HFF-Myc (cell line): ENCODE results near the gene CREB3.

ENCODE experiments used
- DNase-seq: peaks from one replicate; pipeline ENCODE4 v3.0.0-alpha.2; 2011; ENCODE audit warnings: low read depth; ENCODE audit errors: extremely low read depth
- H3K4me3 ChIP-seq: replicated peaks from 2 replicates; pipeline ENCODE4 v1.5.1; 2011; ENCODE audit warnings: low read depth, mild to moderate bottlenecking, control low read depth, low read length
- CTCF ChIP-seq: IDR thresholded peaks from 2 replicates; pipeline ENCODE4 v1.5.1; 2012; ENCODE audit warnings: mild to moderate bottlenecking, low read depth, low read length, control low read depth; ENCODE audit errors: missing control alignments

Gene CREB3

GRCh38 chr9:35716230-35716629 is 16.2 kb upstream of the CREB3 start:
- DNase-seq: no peak
- no peak overlapping the region for H3K4me3 ChIP-seq
- no peak for TF ChIP-seq CTCF

- DNase-seq: no peak
- no peak overlapping the region for H3K4me3 ChIP-seq
- TF ChIP-seq CTCF: no peak
These were observed 15.2 kb upstream of the CREB3 start for GRCh38 chr9:35717132-35717870.

- TF ChIP-seq CTCF: no peak
- H3K4me3 ChIP-seq: no peak overlapping the region
- DNase-seq: no peak
These were observed 13.6 kb upstream of the CREB3 start for GRCh38 chr9:35718721-35719511.

- no peak overlapping the region for H3K4me3 ChIP-seq
- DNase-seq: no peak
- TF ChIP-seq CTCF: no peak
These were observed 12.9 kb upstream of the CREB3 start for GRCh38 chr9:35719546-35719945.

- no peak overlapping the region for H3K4me3 ChIP-seq
- no peak for TF ChIP-seq CTCF
- no peak for DNase-seq
These were observed 9.0 kb upstream of the CREB3 start for GRCh38 chr9:35723426-35723825.

- no peak overlapping the region for H3K4me3 ChIP-seq
- TF ChIP-seq CTCF: no peak
- no peak for DNase-seq
These were observed 8.6 kb upstream of the CREB3 start for GRCh38 chr9:35723908-35724307.

GRCh38 chr9:35725362-35725761 is 7.1 kb upstream of the CREB3 start:
- no peak for DNase-seq
- no peak overlapping the region for H3K4me3 ChIP-seq
- no peak for TF ChIP-seq CTCF
